Hematopoietic multipotent progenitor cell treated with erythropoietin and hydrocortisone succinate and interleukin-3 and kit ligand, for 17 days (in vitro differentiated cells): ENCODE measurements around the gene CTBP1.

Experiments
- DNase-seq: peaks from one replicate; pipeline ENCODE4 v3.0.0-alpha.2; 2015; ENCODE audit warnings: low spot score

The CTBP1 gene

DNA sequence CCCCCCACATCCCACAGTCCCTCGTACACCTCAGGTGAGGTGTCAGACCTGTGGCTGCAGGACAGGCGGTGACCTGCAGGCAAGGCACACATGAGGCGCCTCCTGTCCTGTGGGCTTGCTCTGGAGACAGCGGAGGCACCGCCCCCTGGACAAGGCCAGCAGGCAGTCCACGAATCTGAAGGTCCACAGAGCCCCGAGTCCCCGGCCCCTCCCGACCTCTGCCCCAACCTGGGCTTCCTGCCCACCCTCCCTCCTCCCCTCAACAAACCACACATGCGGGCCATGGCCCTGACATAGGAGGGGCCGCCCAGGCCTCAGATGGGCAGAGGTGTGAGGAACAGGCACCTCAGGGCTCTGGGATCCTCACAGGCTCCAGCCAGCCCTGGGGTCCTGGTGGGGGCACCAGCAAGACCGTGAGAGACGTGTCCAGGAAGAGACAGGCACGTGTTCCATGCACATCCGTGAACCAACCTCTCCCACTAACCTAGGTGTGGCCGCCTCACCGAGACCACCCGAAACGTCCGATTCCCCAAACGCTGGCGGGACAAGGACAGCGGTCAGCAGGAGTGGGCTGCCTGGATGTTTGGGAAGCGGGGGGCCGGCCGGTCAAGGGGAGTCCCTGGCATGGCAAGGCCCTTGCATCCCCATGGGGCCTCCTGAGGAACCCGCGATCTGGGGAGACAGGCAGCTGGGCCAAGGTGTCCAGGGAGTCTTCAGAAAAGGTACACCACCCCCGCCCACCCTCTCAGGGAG, 25.8 kb downstream of the CTBP1 start:
- no peak for DNase-seq

- DNase-seq = no peak
These were observed 26.7 kb downstream of the CTBP1 start for GRCh38 chr4:1222036-1222789.

- no peak for DNase-seq
These were observed 27.6 kb downstream of the CTBP1 start for GRCh38 chr4:1221155-1221870.

- DNase-seq = no peak
These were observed 28.4 kb downstream of the CTBP1 start for GRCh38 chr4:1220566-1220965.

- DNase-seq = no peak
These were observed 29.4 kb downstream of the CTBP1 start for GRCh38 chr4:1219566-1219950.

DNA sequence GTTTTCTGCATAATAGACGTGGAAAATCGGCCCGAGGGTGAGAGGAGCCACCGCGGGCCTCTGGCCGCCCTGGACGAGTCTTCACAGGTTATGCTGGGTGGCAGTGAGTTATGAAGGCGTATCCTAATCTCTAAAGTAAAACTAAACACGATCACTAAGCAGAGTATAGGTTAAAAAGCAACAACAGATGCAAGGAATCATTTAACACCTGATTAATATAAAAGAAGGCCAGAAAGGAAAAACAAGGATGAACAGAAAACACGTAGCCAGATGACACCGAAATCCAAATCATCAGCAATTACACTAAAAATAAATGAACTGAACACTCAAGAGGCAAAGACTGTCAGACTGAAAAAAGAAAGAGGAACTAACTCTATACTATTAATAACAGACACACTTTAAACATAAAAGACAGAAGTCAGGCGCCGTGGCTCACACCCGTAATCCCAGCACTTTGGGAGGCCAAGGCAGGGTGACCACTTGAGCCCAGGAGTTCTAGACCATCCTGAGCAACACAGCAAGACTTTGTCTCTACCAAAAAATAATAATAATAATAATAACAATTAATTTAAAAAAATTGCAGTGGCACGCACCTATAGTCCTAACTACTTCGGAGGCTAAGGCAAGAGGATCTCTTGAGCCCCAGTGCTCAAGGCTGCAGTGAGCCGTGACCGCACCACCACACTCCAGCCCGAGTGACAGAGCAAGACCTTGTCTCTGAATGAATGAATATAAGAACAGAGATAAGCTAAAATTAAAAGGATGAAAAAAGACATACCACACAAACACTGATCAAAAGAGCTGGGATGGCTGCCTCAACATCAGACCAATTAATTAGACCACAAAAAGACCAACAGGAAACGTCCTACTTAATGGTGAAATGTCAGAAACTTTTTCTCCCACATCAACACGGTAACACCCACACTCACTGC, 30.0 kb downstream of the CTBP1 start:
- DNase-seq = no peak

DNA sequence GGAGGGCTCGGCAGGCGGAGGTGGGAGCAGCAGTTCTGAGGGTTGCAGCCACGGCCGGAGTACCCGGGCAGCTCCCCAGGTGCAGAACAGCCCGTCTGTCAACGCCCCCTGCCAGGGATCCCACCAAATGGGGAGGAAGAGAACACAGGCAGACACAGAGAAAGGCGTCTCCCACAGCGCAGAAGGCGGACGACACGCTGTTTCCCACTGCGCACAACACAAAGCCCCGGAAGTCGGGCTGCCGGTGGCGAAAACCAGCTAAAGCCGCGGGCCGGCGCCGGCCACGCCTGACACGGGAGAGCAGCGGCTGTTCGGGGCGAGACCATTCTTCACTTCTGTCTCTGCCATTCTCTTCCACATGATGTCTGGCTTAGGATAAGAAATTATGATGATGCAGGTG, 31.6 kb downstream of the CTBP1 start:
- DNase-seq = no peak

- DNase-seq = no peak
These were observed 32.0 kb downstream of the CTBP1 start for GRCh38 chr4:1216869-1217294.

GRCh38 chr4:1216076-1216614, 32.8 kb downstream of the CTBP1 start:
- no peak for DNase-seq

GRCh38 chr4:1215141-1216075, 33.5 kb downstream of the CTBP1 start:
- DNase-seq = no peak

DNA sequence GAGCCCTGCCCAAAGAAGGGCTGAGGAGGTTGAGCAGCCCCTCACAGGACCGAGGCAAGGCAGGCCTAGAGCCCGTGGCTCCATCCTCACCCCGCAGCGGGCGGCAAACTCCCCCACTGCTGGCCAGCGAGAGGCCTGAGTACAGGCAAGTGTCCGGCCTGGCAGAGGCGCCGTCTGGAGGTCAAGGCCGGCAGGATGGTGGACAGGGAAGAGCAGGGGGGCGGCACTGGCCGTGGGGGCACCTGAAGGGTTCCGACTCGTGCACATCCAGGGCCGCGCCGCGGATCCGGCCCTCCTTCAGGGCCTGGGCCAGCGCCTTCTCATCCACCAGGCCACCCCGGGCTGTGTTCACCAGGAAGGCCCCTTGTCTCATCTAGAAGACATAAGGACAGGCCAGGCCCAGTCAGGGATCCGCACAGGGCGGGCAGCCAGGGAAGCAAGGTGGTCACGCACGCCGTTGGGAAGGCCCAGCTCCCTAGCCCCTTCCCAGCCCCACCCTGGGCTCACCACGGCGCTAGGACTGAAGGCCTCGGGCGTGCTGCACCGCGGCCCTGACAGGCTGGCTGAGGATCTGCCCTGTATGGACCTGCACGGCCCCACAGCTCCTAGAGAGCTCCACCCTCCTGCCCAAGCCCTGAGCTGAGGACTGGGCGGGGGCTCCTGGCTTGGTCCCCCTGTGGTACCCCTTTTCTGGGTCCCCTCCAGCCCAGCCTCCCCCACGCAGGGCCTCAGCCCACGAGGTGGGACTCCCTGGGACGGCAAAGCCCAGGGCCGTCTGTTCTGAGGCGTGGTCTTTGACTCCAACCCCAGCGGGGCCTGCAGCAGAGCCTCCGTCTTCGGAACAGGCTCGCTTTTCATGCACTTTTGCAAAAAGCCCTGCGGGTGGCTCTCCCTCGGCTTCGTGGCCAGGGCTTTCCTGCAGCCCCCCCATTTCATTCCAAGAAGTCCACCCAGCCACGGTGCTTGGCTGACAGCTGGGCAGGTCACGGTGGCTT, 34.5 kb downstream of the CTBP1 start:
- DNase-seq = no peak

DNA sequence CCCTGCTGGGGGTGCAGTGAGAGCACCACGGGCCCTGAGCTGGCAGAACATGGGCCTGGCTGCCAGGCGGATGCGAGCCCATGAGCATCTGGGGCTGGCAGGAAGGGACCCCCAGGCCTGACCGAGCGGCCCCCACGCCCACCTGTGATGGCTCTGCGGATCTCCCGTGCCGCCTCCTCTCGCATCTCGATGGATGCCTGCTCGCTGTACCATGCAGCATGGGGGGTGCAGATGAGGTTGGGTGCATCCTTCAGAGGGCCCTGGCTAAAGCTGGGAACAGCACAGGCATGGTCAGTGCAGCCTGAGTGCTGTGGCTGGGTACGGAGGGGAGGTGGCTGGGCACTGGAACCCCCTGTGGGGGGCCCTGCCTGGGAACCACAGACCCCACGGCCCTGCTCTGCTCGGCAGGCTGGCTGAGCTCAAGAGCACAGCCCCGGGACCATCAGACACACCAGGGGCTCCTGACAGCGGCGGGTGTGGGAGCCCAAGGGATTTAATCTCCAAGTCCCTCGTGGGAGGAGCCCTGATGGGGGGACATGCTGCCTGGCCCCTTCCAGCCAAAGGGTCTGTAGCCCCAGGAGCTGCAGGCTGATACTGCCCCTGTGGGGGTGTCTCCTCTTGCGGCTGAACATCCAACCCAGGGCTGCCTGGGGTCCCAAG, 35.5 kb downstream of the CTBP1 start:
- no peak for DNase-seq

GRCh38 chr4:1212546-1213335, 36.2 kb downstream of the CTBP1 start:
- no peak for DNase-seq

- no peak for DNase-seq
These were observed 36.9 kb downstream of the CTBP1 start for GRCh38 chr4:1211891-1212545.

DNA sequence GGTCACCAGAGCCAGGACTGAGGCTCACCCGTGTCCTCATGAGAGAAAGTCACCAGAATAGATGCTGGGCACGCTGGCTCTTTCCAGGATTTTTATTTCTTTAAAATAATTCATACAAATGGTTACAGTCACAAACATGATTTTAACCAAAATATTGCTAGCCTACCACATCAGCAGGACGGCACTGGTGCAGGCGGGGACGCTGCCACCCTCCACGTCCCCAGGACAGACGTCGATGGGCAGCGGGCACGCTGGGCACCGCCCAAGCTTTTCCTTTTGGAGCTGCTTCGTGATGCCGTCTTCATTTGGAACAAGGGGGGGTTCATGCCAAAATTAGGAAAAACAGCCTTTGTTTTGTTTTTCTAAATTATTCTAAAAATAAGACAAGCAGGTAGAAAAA, 37.6 kb downstream of the CTBP1 start:
- no peak for DNase-seq

- no peak for DNase-seq
These were observed 38.0 kb downstream of the CTBP1 start for GRCh38 chr4:1210971-1211370.

GRCh38 chr4:1210241-1210841, 38.6 kb downstream of the CTBP1 start:
- no peak for DNase-seq
